Peyer's patch (tissue), 4 donors: ENCODE measurements around the gene MKI67. TPM values are rescaled to one million over a fixed set of nuclear protein-coding genes. Genes with fewer than 3 reads are reported as not detected.

Experiments used
- DNase-seq, 3 donors: peaks; one replicate each; pipeline ENCODE4 v3.0.0-alpha.2; 2017 to 2019
- H3K27ac ChIP-seq, 4 donors: fragments of 200-600 bp; sonication (generic); one replicate each; pipeline ENCODE4 v1.5.1; 2016 to 2019
- H3K27me3 ChIP-seq, 2 donors: fragments of 200-600 bp; sonication (generic); one replicate each; pipeline ENCODE4 v1.5.1; 2019
- H3K36me3 ChIP-seq, 3 donors: fragments of 200-600 bp; sonication (generic); one replicate each; pipeline ENCODE4 v1.5.1; 2016 to 2019
- H3K4me1 ChIP-seq, 4 donors: fragments of 200-600 bp; sonication (generic); one replicate each; pipeline ENCODE4 v1.5.1; 2016 to 2019
- H3K4me3 ChIP-seq, 4 donors: fragments of 200-600 bp; sonication (generic); 1 replicate in 3 of 4; 2 replicates in 1 of 4; pipeline ENCODE4 v1.5.1; 2016 to 2019; ENCODE audit warnings: mild to moderate bottlenecking in 1 of 4
- H3K9me3 ChIP-seq, 4 donors: fragments of 200-600 bp; sonication (generic); one replicate each; pipeline ENCODE4 v1.5.1; 2016 to 2019; ENCODE audit warnings: mild to moderate bottlenecking in 1 of 4
- CTCF ChIP-seq, 6 experiments: fragments of 450-650 bp in 4 of 6; fragments of 200-600 bp in 2 of 6; sonication (generic) in 1 of 6; IDR thresholded peaks; one replicate each; pipeline ENCODE4 v1.5.1; 2017 to 2019; ENCODE audit warnings: antibody characterized with exemption in 6 of 6, mild to moderate bottlenecking in 3 of 6, moderate library complexity in 1 of 6
- POLR2A ChIP-seq, 2 donors: fragments of 450-650 bp; IDR thresholded peaks; one replicate each; pipeline ENCODE4 v1.5.1; 2017; ENCODE audit warnings: antibody characterized with exemption in 2 of 2, mild to moderate bottlenecking in 2 of 2, moderate library complexity in 2 of 2
- total RNA-seq, 4 donors: library from RNA; depleted of rRNA; stranded (reverse); fragments of >200 nt; gene quantifications; one replicate each; pipeline ENCODE4 v1.1.0, GENCODE V29; 2016

Gene MKI67
- total RNA-seq, 4 donors from 2014 or later = 11.9 to 74.3 (median 18.9) TPM

GRCh38 chr10:128116851-128117615 is 9.2 kb downstream of the MKI67 start:
- Histone ChIP-seq H3K27ac (no peak overlapping the region), H3K4me1 (no peaks in the 10 kb centered on the region), H3K27me3 (no peaks in the 10 kb centered on the region), H3K4me3 (no peak overlapping the region), H3K36me3 (no peaks in the 10 kb centered on the region), H3K9me3 (no peaks in the 10 kb centered on the region)
- TF ChIP-seq POLR2A (IDR thresholded peaks at IDR 0.05) (no peak), CTCF (IDR thresholded peaks at IDR 0.05) (no peak)
- DNase-seq = no peak

DNA sequence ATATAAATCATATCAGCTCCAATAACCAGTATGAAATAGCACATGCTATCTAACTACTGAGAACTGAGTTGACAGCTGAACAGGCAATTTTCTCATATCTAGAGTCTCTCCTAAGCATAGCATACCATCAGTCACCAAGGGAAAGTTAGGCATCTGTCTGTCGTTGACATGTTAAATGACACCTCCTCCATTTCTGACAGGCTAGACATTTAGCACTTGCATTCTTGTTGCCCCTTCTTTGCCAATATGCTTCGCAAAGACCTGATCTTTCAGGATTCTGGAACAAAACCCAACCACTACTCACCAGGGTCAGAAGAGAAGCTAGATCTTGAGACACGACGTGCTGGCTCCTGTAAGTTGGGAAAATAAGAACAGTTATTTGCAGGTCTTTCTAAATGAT is 10.0 kb downstream of the MKI67 start:
- Histone ChIP-seq H3K27me3 (no peaks in the 10 kb centered on the region), H3K36me3 (no peaks in the 10 kb centered on the region), H3K4me3 (no peak overlapping the region), H3K27ac (no peak overlapping the region), H3K9me3 (no peaks in the 10 kb centered on the region), H3K4me1 (no peaks in the 10 kb centered on the region)
- no peak for DNase-seq
- TF ChIP-seq POLR2A (IDR thresholded peaks at IDR 0.05) (no peak), CTCF (IDR thresholded peaks at IDR 0.05) (no peak)

DNA sequence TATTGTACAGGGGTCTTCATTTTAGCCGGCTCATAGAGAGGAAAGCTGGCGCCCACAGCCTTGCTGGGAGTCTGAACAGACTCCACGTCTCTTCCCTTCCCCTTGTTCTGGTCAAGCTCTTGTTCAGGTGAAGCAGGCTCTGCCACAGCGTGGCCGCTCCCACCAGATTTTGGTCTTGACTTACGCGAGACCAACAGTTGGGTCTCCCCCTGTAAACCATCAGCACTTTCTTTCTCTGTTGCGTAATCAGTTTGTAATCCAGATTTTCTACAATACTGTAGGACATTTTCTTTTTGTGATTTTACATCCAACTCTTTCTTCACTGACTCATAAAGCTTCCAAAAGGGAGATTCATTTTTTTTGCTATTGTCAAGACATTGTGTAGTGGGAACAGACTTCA is 10.9 kb downstream of the MKI67 start:
- no peak for DNase-seq
- Histone ChIP-seq H3K27ac (no peak overlapping the region), H3K4me3 (no peak overlapping the region), H3K27me3 (no peaks in the 10 kb centered on the region), H3K9me3 (no peaks in the 10 kb centered on the region), H3K36me3 (no peaks in the 10 kb centered on the region), H3K4me1 (no peaks in the 10 kb centered on the region)
- TF ChIP-seq CTCF (IDR thresholded peaks at IDR 0.05) (no peak), POLR2A (IDR thresholded peaks at IDR 0.05) (no peak)

DNA sequence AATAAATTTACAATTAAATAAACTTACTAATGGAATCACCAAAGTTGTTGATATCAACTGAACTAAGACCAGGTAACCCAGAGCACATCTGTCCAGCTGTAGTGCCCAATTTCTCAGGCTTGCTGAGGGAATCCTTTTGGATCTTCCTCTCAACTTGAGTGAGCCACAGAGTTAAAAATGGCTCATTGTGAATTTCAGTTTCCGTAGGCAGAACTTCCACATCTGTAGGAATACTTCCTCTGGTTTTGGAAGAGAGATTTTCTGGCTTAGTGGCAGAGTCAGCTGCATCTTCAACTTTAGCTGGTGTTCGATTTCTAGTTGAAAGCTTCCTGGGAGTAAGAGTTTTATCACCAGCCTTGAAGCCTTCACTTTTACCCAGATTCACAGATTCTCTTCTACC is 11.3 kb downstream of the MKI67 start:
- Histone ChIP-seq H3K36me3 (no peaks in the 10 kb centered on the region), H3K9me3 (no peaks in the 10 kb centered on the region), H3K27ac (no peak overlapping the region), H3K4me3 (no peak overlapping the region), H3K4me1 (no peaks in the 10 kb centered on the region), H3K27me3 (no peaks in the 10 kb centered on the region)
- DNase-seq = no peak
- TF ChIP-seq CTCF (IDR thresholded peaks at IDR 0.05) = no peak
- TF ChIP-seq POLR2A (IDR thresholded peaks at IDR 0.05) = no peak

- no peak overlapping the region for H3K4me3 ChIP-seq
- no peaks in the 10 kb centered on the region for H3K9me3 ChIP-seq
- no peaks in the 10 kb centered on the region for H3K27me3 ChIP-seq
- DNase-seq = no peak
- H3K36me3 ChIP-seq = no peaks in the 10 kb centered on the region
- no peaks in the 10 kb centered on the region for H3K4me1 ChIP-seq
- H3K27ac ChIP-seq = no peak overlapping the region
- TF ChIP-seq CTCF (IDR thresholded peaks at IDR 0.05) (no peak), POLR2A (IDR thresholded peaks at IDR 0.05) (no peak)
Measured at GRCh38 chr10:128113026-128113425, 13.2 kb downstream of the MKI67 start.
